ENCODE data around the gene ARHGAP42.

DNA sequence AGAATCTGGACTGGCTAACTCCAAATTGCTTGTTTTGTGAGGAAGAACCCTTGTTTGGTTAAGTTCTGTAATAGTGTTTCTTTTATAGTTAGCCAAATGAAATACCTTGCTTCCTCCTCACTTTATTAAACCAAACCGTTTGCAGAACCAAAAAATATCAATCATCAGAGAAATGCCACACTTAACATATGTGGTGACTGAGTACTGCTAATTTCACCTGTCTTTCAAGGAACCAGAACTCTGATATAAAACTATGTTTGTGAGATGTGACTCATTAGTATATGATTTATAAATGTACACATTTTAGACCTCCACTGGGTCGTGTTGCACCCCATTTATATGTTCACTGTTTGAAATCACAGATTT lies 322.6 kb downstream of the ARHGAP42 start:
- TF ChIP-seq POLR2A (IDR thresholded peaks at IDR 0.05; ENCODE audit: low read depth, low read length) (no peak), POLR2AphosphoS5 (IDR thresholded peaks at IDR 0.05; ENCODE audit: low read depth, low read length) (no peak)

All from GM12892 (cell line).